ENCODE measurements around the gene OR2V2. TPM values are rescaled to one million over a fixed set of nuclear protein-coding genes. Genes with fewer than 3 reads are reported as not detected.

Gene OR2V2
- total and polyA plus RNA-seq, 2 donors (not counting 1 experiment from before 2014, with no cell fraction given) = not detected

- peaks cover 0 to 26% (median 12%) of the 10 kb centered on the region in 4 experiments for H3K27me3 ChIP-seq (replicated peaks in 1 of 4; ENCODE audit: control extremely low read depth in 1 of 4, control insufficient read depth in 3 of 4, insufficient read depth in 4 of 4, low read length in 3 of 4)
- peak overlapping the region; percentile 98 for H3K4me3 Mint-ChIP-seq
- peaks cover 34 to 45% of the 10 kb centered on the region in 2 donors for H3K4me1 ChIP-seq (ENCODE audit: control insufficient read depth in 2 of 2, insufficient read depth in 2 of 2, low read length in 2 of 2)
- ChIA-PET CTCF (interaction anchor here (2.6 to 7.9 kb wide), 2 partner anchors 12 to 19 kb away, joined by 8 to 105 read pairs; no protein-coding TSS in a partner anchor), POLR2A (interaction anchor here (1.2 to 1.6 kb wide), 2 partner anchors 14 to 20 kb away, joined by 3 read pairs; partner anchors contain the start of gene TRIM41)
- H3K9me3 Mint-ChIP-seq (ENCODE audit: insufficient read depth) = no peaks in the 10 kb centered on the region
- ATAC-seq (ENCODE audit: low read depth) (no peak), DNase-seq (no peak)
- H3K9me3 ChIP-seq (ENCODE audit: control extremely low read depth in 1 of 3, control insufficient read depth in 2 of 3, insufficient read depth in 1 of 3, low read length in 2 of 3) = peaks cover 0 to 12% (median 2%) of the 10 kb centered on the region in 3 donors
- H3K27me3 Mint-ChIP-seq = peaks cover 14% of the 10 kb centered on the region
- H2AFZ ChIP-seq (ENCODE audit: insufficient read depth, low read depth, low read length, poor library complexity, severe bottlenecking) = peak overlapping the region; percentile 69
- TF ChIP-seq EZH2 (IDR thresholded peaks at IDR 0.05; ENCODE audit: borderline replicate concordance, insufficient read depth, low read depth, low read length, poor library complexity, severe bottlenecking) (no peak), CTCF (IDR thresholded peaks at IDR 0.05) (no peak)
- no peaks in the 10 kb centered on the region for H4K20me1 ChIP-seq (ENCODE audit: control insufficient read depth, insufficient read depth, low read length, poor library complexity, severe bottlenecking)
- no peak overlapping the region for H3K9ac ChIP-seq (ENCODE audit: low read length)
- H3K36me3 ChIP-seq (replicated peaks in 1 of 2; ENCODE audit: control extremely low read depth in 1 of 2, control insufficient read depth in 1 of 2, extremely low read depth in 1 of 2, insufficient read depth in 2 of 2, low read length in 1 of 2) = no peaks in the 10 kb centered on the region
- peak overlapping the region; percentile 94 for H3K4me2 ChIP-seq (replicated peaks; ENCODE audit: low read depth, low read length, poor library complexity, severe bottlenecking)
- H3K27ac Mint-ChIP-seq = peak overlapping the region; percentile 79
- H3K4me1 Mint-ChIP-seq = peaks cover 57% of the 10 kb centered on the region
- H3K27ac ChIP-seq (ENCODE audit: low read length in 2 of 2) = no peak overlapping the region
- H3K79me2 ChIP-seq (ENCODE audit: control insufficient read depth, insufficient read depth, low read length) = no peaks in the 10 kb centered on the region
- 80% methylated on average over 1 of the region's 11 CpGs for WGBS (ENCODE audit: insufficient coverage)
- no peak overlapping the region for H3K4me3 ChIP-seq (ENCODE audit: control extremely low read depth in 1 of 5, extremely low read depth in 1 of 5, insufficient read depth in 1 of 5, low read depth in 2 of 5, low read length in 4 of 5)
- intact Hi-C loops (cut with micrococcal nuclease) = no loop called here
Observed at GRCh38 chr5:181203093-181203711, 55.8 kb downstream of the OR2V2 start.

- Histone ChIP-seq H3K27ac (ENCODE audit: low read length in 2 of 2) (no peak overlapping the region), H3K27me3 (replicated peaks in 1 of 4; ENCODE audit: control extremely low read depth in 1 of 4, control insufficient read depth in 3 of 4, insufficient read depth in 4 of 4, low read length in 3 of 4) (peaks cover 0 to 26% (median 12%) of the 10 kb centered on the region in 4 experiments), H4K20me1 (ENCODE audit: control insufficient read depth, insufficient read depth, low read length, poor library complexity, severe bottlenecking) (no peaks in the 10 kb centered on the region), H2AFZ (ENCODE audit: insufficient read depth, low read depth, low read length, poor library complexity, severe bottlenecking) (peak overlapping the region; percentile 69), H3K9ac (ENCODE audit: low read length) (peak overlapping the region; percentile 65), H3K9me3 (ENCODE audit: control extremely low read depth in 1 of 3, control insufficient read depth in 2 of 3, insufficient read depth in 1 of 3, low read length in 2 of 3) (peaks cover 0 to 16% (median 2%) of the 10 kb centered on the region in 3 donors), H3K4me3 (ENCODE audit: control extremely low read depth in 1 of 5, extremely low read depth in 1 of 5, insufficient read depth in 1 of 5, low read depth in 2 of 5, low read length in 4 of 5) (peak overlapping the region in 4 of 5 experiments; percentile 28 to 71 (median 65)), H3K36me3 (replicated peaks in 1 of 2; ENCODE audit: control extremely low read depth in 1 of 2, control insufficient read depth in 1 of 2, extremely low read depth in 1 of 2, insufficient read depth in 2 of 2, low read length in 1 of 2) (no peaks in the 10 kb centered on the region), H3K4me2 (replicated peaks; ENCODE audit: low read depth, low read length, poor library complexity, severe bottlenecking) (peak overlapping the region; percentile 94), H3K4me1 (ENCODE audit: control insufficient read depth in 2 of 2, insufficient read depth in 2 of 2, low read length in 2 of 2) (peaks cover 30 to 40% of the 10 kb centered on the region in 2 donors), H3K79me2 (ENCODE audit: control insufficient read depth, insufficient read depth, low read length) (no peaks in the 10 kb centered on the region)
- H3K4me1 Mint-ChIP-seq = peaks cover 53% of the 10 kb centered on the region
- peak overlapping the region; percentile 79 for H3K27ac Mint-ChIP-seq
- no peak for DNase-seq
- H3K9me3 Mint-ChIP-seq (ENCODE audit: insufficient read depth) = no peaks in the 10 kb centered on the region
- WGBS (ENCODE audit: insufficient coverage) = 6% methylated on average over 12 of the region's 17 CpGs
- CTCF ChIA-PET = interaction anchor here (7.9 kb wide), 1 partner anchor 13 kb away, joined by 105 read pairs; no protein-coding TSS in a partner anchor
- H3K27me3 Mint-ChIP-seq = peaks cover 14% of the 10 kb centered on the region
- intact Hi-C loops (cut with micrococcal nuclease) = no loop called here
- peak overlapping the region; percentile 98 for H3K4me3 Mint-ChIP-seq
- POLR2A ChIA-PET = interaction anchor here (1.2 to 1.6 kb wide), 2 partner anchors 13 to 20 kb away, joined by 3 read pairs; partner anchors contain the start of gene TRIM41
- ATAC-seq (ENCODE audit: low read depth) = no peak
- TF ChIP-seq EZH2 (IDR thresholded peaks at IDR 0.05; ENCODE audit: borderline replicate concordance, insufficient read depth, low read depth, low read length, poor library complexity, severe bottlenecking) = no peak
- TF ChIP-seq CTCF (IDR thresholded peaks at IDR 0.05) = no peak
Observed at GRCh38 chr5:181203777-181204112, 56.4 kb downstream of the OR2V2 start.

All from B cell (primary cell).